Smooth muscle cell (in vitro differentiated cells): Measurements from ENCODE around the gene C19orf38. TPM values are rescaled to one million over a fixed set of nuclear protein-coding genes. Genes with fewer than 3 reads are reported as not detected.

Experiments
- DNase-seq: peaks from one replicate; lab custom pipeline; 2025; ENCODE audit not compliant: unreplicated experiment; lab: John Stamatoyannopoulos, UW
- H2AFZ ChIP-seq: fragments of 200-600 bp; sonication (generic); 2 replicates; pipeline ENCODE4 v1.6.0; 2016; ENCODE audit warnings: antibody characterized with exemption, low read depth, mild to moderate bottlenecking
- H3F3A ChIP-seq: fragments of 200-600 bp; sonication (generic); 2 replicates; pipeline ENCODE4 v1.6.0; 2017; ENCODE audit warnings: antibody characterized with exemption, low read depth
- H3K27ac ChIP-seq: fragments of 200-600 bp; sonication (generic); 2 replicates; pipeline ENCODE4 v1.5.1; 2016; ENCODE audit warnings: low read depth, mild to moderate bottlenecking
- H3K27me3 ChIP-seq: fragments of 200-600 bp; sonication (generic); 2 replicates; pipeline ENCODE4 v1.6.1; 2016; ENCODE audit warnings: low read depth, mild to moderate bottlenecking
- H3K36me3 ChIP-seq: fragments of 200-600 bp; sonication (generic); 2 replicates; pipeline ENCODE4 v1.5.1; 2016; ENCODE audit warnings: low read depth
- H3K4me1 ChIP-seq: fragments of 200-600 bp; sonication (generic); 2 replicates; pipeline ENCODE4 v1.5.1; 2016; ENCODE audit warnings: low read depth
- H3K4me2 ChIP-seq: fragments of 200-600 bp; sonication (generic); 2 replicates; pipeline ENCODE4 v1.6.0; 2016; ENCODE audit warnings: mild to moderate bottlenecking
- H3K4me3 ChIP-seq: fragments of 200-600 bp; sonication (generic); 2 replicates; pipeline ENCODE4 v1.5.1; 2016; ENCODE audit warnings: mild to moderate bottlenecking
- H3K79me2 ChIP-seq: fragments of 200-600 bp; sonication (generic); 2 replicates; pipeline ENCODE4 v1.6.0; 2016; ENCODE audit warnings: low read depth, mild to moderate bottlenecking
- H3K9ac ChIP-seq: fragments of 200-600 bp; sonication (generic); 2 replicates; pipeline ENCODE4 v1.6.0; 2016; ENCODE audit warnings: low read depth
- H3K9me3 ChIP-seq: fragments of 200-600 bp; sonication (generic); replicated peaks from 2 replicates; pipeline ENCODE4 v1.5.1; 2016; ENCODE audit warnings: low read depth
- H4K20me1 ChIP-seq: fragments of 200-600 bp; sonication (generic); 2 replicates; pipeline ENCODE4 v1.6.0; 2016; ENCODE audit warnings: low read depth
- CTCF ChIP-seq: fragments of 200-600 bp; sonication (generic); IDR thresholded peaks from 2 replicates; pipeline ENCODE4 v1.5.1; 2017; ENCODE audit warnings: borderline replicate concordance, mild to moderate bottlenecking, antibody characterized with exemption; ENCODE audit not compliant: insufficient read depth, poor library complexity, severe bottlenecking
- WGBS: methylation state at CpG from one replicate; pipeline ENCODE4 v1.1.7; 2016; ENCODE audit warnings: low lambda C conversion rate; 5-methylcytosine and 5-hydroxymethylcytosine counted together
- polyA plus RNA-seq: library from polyadenylated mRNA; unstranded; fragments of >200 nt; fragmentation: Nextera tagmentation; extraction: Ambion mirVana; gene quantifications from 2 replicates; pipeline ENCODE4 v1.2.1, GENCODE V29; 2016
- total RNA-seq: library from RNA; depleted of rRNA; stranded (reverse); fragments of >200 nt; gene quantifications from 2 replicates; pipeline ENCODE4 v1.2.3, GENCODE V29; 2014

The C19orf38 gene
- total and polyA plus RNA-seq, 2 experiments from 2014 or later = 0.13 to 1.5 TPM

GRCh38 chr19:10863107-10863717, 15.0 kb downstream of the C19orf38 start:
- Histone ChIP-seq H3K9me3 (no peaks in the 10 kb centered on the region), H3K79me2 (no peaks in the 10 kb centered on the region), H3K27ac (peak overlapping the region; percentile 78), H3K36me3 (no peaks in the 10 kb centered on the region), H3K4me1 (no peaks in the 10 kb centered on the region), H4K20me1 (no peaks in the 10 kb centered on the region), H3K9ac (peak overlapping the region; percentile 29), H3K4me3 (no peak overlapping the region), H2AFZ (no peak overlapping the region), H3K4me2 (peak overlapping the region; percentile 41), H3F3A (peaks cover 12% of the 10 kb centered on the region), H3K27me3 (no peaks in the 10 kb centered on the region)
- TF ChIP-seq CTCF = no peak
- DNase-seq = peak; percentile 10
- WGBS = 48% methylated on average over 18 of the region's 18 CpGs

GRCh38 chr19:10864538-10864899, 16.3 kb downstream of the C19orf38 start:
- H3F3A ChIP-seq = peaks cover 12% of the 10 kb centered on the region
- H3K79me2 ChIP-seq = no peaks in the 10 kb centered on the region
- 29% methylated on average over 6 of the region's 6 CpGs for WGBS
- peak; percentile 80 for TF ChIP-seq CTCF
- H3K9me3 ChIP-seq = no peaks in the 10 kb centered on the region
- H2AFZ ChIP-seq = no peak overlapping the region
- H3K9ac ChIP-seq = no peak overlapping the region
- DNase-seq = peak; percentile 45
- no peaks in the 10 kb centered on the region for H3K27me3 ChIP-seq
- H3K4me2 ChIP-seq = no peak overlapping the region
- no peaks in the 10 kb centered on the region for H3K4me1 ChIP-seq
- no peaks in the 10 kb centered on the region for H3K36me3 ChIP-seq
- no peak overlapping the region for H3K27ac ChIP-seq
- H4K20me1 ChIP-seq = no peaks in the 10 kb centered on the region
- no peak overlapping the region for H3K4me3 ChIP-seq

GRCh38 chr19:10866495-10866894, 18.3 kb downstream of the C19orf38 start:
- WGBS = 94% methylated on average over 10 of the region's 10 CpGs
- Histone ChIP-seq H3K4me3 (no peak overlapping the region), H3K4me1 (peaks cover 7% of the 10 kb centered on the region), H3K79me2 (no peaks in the 10 kb centered on the region), H3K9me3 (no peaks in the 10 kb centered on the region), H3K27ac (no peak overlapping the region), H3F3A (peaks cover 12% of the 10 kb centered on the region), H3K27me3 (no peaks in the 10 kb centered on the region), H3K4me2 (no peak overlapping the region), H2AFZ (no peak overlapping the region), H3K36me3 (no peaks in the 10 kb centered on the region), H3K9ac (no peak overlapping the region), H4K20me1 (no peaks in the 10 kb centered on the region)
- no peak for TF ChIP-seq CTCF
- DNase-seq = no peak
